Measurements from ENCODE around the gene KIFC1.

The KIFC1 gene

GRCh38 chr6:33410050-33410710, 18.6 kb downstream of the KIFC1 start:
- DNase-seq (ENCODE audit: extremely low read depth in 1 of 2, low read depth in 1 of 2): peak; percentile 93 to 96

- DNase-seq (ENCODE audit: extremely low read depth in 1 of 2, low read depth in 1 of 2): peak in 1 of 2 donors; percentile 67
These were observed 19.3 kb downstream of the KIFC1 start, which contains the start of gene PHF1 for GRCh38 chr6:33410711-33411631. TSS of gene PHF1 (plus strand) at chr6:33411014. CDS start at chr6:33412264, 1,250 bp downstream.

GRCh38 chr6:33411632-33412005, 20.0 kb downstream of the KIFC1 start:
- no peak for DNase-seq (ENCODE audit: extremely low read depth in 1 of 2, low read depth in 1 of 2)

GRCh38 chr6:33412140-33413009, 20.8 kb downstream of the KIFC1 start:
- DNase-seq (ENCODE audit: extremely low read depth in 1 of 2, low read depth in 1 of 2): no peak

GRCh38 chr6:33413241-33414120, 21.9 kb downstream of the KIFC1 start:
- no peak for DNase-seq (ENCODE audit: extremely low read depth in 1 of 2, low read depth in 1 of 2)

- no peak for DNase-seq (ENCODE audit: extremely low read depth in 1 of 2, low read depth in 1 of 2)
These were observed 23.1 kb downstream of the KIFC1 start for GRCh38 chr6:33414592-33415271.

- no peak for DNase-seq (ENCODE audit: extremely low read depth in 1 of 2, low read depth in 1 of 2)
These were observed 24.2 kb downstream of the KIFC1 start for GRCh38 chr6:33415831-33416230.

GRCh38 chr6:33416386-33417127, 24.9 kb downstream of the KIFC1 start:
- no peak for DNase-seq (ENCODE audit: extremely low read depth in 1 of 2, low read depth in 1 of 2)

- DNase-seq (ENCODE audit: extremely low read depth in 1 of 2, low read depth in 1 of 2): no peak
These were observed 25.7 kb downstream of the KIFC1 start for GRCh38 chr6:33417128-33417902.

- peak; percentile 98 to 99 for DNase-seq (ENCODE audit: extremely low read depth in 1 of 2, low read depth in 1 of 2)
These were observed 26.5 kb downstream of the KIFC1 start, which contains the start of gene CUTA for GRCh38 chr6:33417903-33418689. TSS of gene CUTA (minus strand) at chr6:33418107. CDS start at chr6:33418000, 107 bp downstream.

- peak in 1 of 2 donors; percentile 63 for DNase-seq (ENCODE audit: extremely low read depth in 1 of 2, low read depth in 1 of 2)
These were observed 27.2 kb downstream of the KIFC1 start for GRCh38 chr6:33418690-33419291.

- DNase-seq (ENCODE audit: extremely low read depth in 1 of 2, low read depth in 1 of 2): no peak
These were observed 28.2 kb downstream of the KIFC1 start, which contains the start of gene SYNGAP1 for GRCh38 chr6:33419580-33420490. TSS of gene SYNGAP1 (plus strand) at chr6:33420065. CDS start at chr6:33420265, 200 bp downstream.

- no peak for DNase-seq (ENCODE audit: extremely low read depth in 1 of 2, low read depth in 1 of 2)
These were observed 29.1 kb downstream of the KIFC1 start for GRCh38 chr6:33420491-33421343.

- DNase-seq (ENCODE audit: extremely low read depth in 1 of 2, low read depth in 1 of 2): no peak
These were observed 29.7 kb downstream of the KIFC1 start for GRCh38 chr6:33421344-33421643.

- DNase-seq (ENCODE audit: extremely low read depth in 1 of 2, low read depth in 1 of 2): no peak
These were observed 32.2 kb downstream of the KIFC1 start for GRCh38 chr6:33423777-33424176.
